Stimulated activated naive CD4-positive, alpha-beta T cell (primary cell): ENCODE data around the gene SLC22A14.

Experiments
- DNase-seq, 6 experiments: peaks; one replicate each; lab custom pipeline; 2025; lab: John Stamatoyannopoulos, UW

Gene SLC22A14

DNA sequence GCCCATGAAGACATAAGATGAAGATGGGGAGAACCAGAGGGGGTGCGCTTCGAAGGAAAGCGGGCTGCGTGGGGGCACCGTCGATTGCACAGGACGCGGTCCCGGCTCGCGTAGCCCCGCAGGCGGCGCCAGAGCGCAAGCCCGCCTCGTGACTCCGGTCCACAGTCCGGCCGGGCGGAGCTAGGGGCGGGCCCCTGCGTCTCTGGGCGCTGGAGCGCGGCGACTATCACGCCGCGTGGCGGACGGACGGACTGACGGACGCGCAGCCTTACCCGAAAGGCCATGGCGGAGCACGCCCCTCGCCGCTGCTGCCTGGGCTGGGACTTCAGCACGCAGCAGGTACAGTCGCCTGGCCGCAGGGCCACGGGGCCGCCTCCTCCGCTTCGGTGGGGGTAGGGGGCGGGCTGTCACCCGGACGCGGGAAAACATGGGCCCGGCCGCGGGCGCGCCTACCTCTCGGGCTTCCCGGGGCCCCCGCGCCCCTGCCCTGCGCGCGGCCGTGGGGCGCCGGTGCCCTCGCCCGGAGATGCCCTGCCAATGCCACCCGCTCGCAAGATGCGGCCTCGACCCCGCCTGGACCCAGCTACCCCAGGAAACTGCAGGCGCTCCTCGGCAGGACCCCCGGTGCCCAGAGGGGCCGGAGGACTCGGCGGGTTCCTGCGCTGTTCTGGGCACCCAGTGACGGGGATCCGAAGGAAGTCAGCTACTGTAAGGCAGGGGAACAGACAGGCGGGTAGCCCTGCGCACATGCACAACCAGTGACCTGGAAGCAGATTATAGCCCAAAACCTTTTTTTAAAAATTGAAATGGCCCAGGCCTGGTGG is 64.7 kb downstream of the SLC22A14 start, which contains the start of gene XYLB:
Gene XYLB (plus strand): TSS at position 199 of the 824 bp plus-strand sequence. CDS start 84 bp downstream, at position 283.
- peak; percentile 19 to 71 (median 56) for DNase-seq

GRCh38 chr3:38347421-38348200 is 65.5 kb downstream of the SLC22A14 start:
- no peak for DNase-seq

DNA sequence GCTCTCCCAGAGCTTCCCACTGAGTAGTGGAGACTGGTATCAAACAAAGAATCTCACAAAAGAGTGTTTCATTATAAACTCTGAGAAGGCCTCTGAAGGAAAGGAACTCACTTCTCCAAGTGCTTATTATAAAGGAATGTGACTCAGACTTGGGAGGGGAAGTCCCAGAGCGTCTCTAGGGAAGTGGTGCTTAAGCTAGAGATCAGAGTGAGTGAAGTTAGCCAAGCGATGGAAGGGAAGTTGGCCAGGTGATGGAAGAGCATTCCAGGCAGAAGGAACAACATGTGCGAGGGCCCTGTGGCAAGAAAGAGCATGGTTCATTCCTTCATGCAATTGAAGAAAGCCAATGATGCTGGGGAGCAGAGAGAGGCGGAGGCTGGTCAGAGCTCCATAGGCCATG is 66.8 kb downstream of the SLC22A14 start:
- DNase-seq = no peak

GRCh38 chr3:38349684-38350359 is 67.7 kb downstream of the SLC22A14 start:
- no peak for DNase-seq

DNA sequence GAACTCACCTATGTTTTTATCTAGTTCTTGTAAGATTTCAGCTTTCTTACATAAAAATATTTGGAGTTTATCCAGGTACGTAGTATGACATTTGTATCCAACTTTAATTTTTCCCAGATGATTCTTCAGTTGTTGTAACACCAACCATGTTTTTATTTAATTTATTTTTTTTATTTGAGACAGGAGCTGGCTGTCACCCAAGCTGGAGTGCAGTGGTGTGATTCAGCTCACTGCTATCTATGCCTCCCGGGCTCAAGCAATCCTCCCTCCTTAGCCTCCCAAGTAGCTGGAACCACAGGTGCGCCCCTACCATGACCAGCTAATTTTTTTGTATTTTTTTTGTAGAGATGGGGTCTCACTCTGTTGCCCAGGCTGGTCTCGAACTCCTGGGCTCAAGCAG is 71.1 kb downstream of the SLC22A14 start:
- DNase-seq = no peak

GRCh38 chr3:38354588-38355330 is 72.7 kb downstream of the SLC22A14 start:
- no peak for DNase-seq

DNA sequence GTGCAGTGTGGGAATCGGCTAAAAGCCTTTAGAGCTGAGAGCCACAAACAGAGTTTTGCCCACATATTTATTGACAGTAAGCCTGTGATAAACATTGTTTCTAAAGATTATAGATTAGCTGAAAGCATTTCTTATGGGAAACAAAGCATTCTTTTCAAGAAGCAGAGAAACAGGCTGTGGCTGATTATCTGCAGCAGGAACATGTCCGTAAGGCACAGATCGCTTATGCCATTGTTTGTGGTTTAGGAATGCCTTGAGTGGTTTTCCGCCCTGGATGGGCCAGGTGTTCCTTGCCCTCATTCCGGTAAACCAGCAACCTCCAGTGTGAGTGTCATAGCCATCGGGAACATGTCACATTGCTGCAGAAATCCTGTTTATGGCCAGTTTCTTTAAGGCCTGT is 76.9 kb downstream of the SLC22A14 start:
- no peak for DNase-seq

DNA sequence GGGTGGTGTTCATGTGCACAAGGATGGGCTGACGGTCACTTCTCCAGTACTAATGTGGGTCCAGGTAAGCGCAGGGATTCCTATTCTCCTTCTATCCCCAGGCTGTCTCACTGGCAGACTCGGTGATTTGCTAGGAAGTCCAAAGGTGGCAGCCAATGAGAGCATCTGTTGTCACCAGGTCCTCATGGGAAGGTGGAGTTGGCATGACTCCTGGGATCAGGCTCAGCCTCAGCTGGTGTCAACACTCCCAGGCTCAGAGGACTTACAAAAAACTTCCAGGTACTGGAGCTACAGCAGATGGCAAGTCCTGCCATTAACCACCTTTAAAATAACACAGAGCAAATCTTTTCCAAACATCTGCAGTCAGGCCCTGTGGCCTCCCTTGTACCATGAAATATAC is 78.3 kb downstream of the SLC22A14 start:
- DNase-seq = no peak

DNA sequence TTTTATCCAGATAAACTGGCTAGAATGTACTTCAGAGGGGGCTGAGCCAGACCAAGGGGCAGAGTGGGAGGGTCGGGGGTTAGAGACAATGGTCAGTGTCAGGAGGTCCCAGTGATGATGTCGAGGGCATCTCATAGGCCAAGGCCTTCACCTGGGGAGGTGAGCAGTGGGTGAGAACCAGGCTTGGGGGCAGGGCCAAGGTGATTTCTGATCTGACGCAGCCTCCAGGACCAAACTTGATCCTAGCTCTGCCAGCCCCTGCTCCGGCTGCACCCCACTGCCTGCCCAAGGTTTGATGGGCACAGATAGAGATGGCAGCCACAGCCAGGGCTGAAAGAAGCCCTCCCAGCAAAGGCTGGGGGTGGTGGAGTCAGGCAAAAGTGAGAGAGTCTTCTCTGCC is 79.4 kb downstream of the SLC22A14 start:
- DNase-seq = no peak

GRCh38 chr3:38362825-38363224 is 80.7 kb downstream of the SLC22A14 start:
- DNase-seq = no peak

DNA sequence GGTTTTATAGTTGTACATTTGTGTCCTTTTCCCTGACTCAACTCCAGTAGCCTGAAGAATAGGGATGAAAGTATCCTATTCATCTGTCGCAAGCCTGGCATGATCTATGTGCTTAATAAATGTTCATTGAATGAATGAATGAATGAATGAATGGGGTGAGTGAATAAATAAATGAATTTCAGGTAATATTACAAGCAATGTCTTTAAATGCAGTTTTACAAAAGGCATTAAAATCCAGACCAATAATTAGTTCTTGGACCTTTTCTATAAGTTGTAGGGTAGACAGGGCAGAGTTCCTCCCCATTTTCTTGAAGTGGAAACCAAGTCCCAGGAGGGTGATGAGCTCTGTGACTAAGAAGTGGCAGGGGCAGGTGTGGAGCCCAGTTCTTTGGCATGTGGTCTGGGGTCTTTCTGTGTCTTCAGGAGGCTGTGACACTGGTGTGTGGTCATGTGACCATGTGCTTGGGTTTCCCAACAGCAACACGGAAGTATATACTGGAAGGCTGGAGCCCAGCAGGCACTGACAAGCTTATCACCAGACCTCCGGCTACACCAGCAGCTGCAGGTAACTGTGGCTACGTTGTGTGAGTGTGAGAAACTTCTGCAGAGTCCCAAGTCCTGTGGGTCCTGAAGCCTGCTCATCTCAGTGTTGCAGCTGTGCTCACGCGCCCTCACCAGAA is 82.8 kb downstream of the SLC22A14 start:
- DNase-seq = no peak

- no peak for DNase-seq
Measured at GRCh38 chr3:38365469-38366062, 83.5 kb downstream of the SLC22A14 start.

GRCh38 chr3:38366082-38366481 is 84.0 kb downstream of the SLC22A14 start:
- DNase-seq = no peak

- no peak for DNase-seq
Measured at GRCh38 chr3:38367779-38368178, 85.7 kb downstream of the SLC22A14 start.
